Fibroblast of the aortic adventitia (primary cell): ENCODE results near the gene IL1RAPL1. TPM values are rescaled to one million over a fixed set of nuclear protein-coding genes. Genes with fewer than 3 reads are reported as not detected.

ENCODE experiments used
- DNase-seq: peaks from one replicate; pipeline ENCODE4 v3.0.0-alpha.2; 2010; ENCODE audit warnings: low read depth
- H3K4me3 ChIP-seq: 2 replicates; pipeline ENCODE4 v1.5.1; 2011; ENCODE audit warnings: low read depth, mild to moderate bottlenecking, control low read depth, low read length, moderate library complexity
- total RNA-seq: library from RNA; depleted of rRNA; stranded (reverse); fragments of >200 nt; gene quantifications from 2 replicates; pipeline ENCODE4 v1.2.3, GENCODE V29; 2012; ENCODE audit warnings: low replicate concordance
- TF ChIP-seq, protein P1 (sequence below): IDR thresholded peaks from 2 replicates; pipeline ENCODE4 v1.5.1; 2011; ENCODE audit warnings: mild to moderate bottlenecking, low read length, control low read depth, inconsistent platforms; ENCODE audit not compliant: insufficient read depth

Gene IL1RAPL1
- total RNA-seq, 1 donor, result 7.1 TPM

- TF ChIP-seq, protein P1, sequence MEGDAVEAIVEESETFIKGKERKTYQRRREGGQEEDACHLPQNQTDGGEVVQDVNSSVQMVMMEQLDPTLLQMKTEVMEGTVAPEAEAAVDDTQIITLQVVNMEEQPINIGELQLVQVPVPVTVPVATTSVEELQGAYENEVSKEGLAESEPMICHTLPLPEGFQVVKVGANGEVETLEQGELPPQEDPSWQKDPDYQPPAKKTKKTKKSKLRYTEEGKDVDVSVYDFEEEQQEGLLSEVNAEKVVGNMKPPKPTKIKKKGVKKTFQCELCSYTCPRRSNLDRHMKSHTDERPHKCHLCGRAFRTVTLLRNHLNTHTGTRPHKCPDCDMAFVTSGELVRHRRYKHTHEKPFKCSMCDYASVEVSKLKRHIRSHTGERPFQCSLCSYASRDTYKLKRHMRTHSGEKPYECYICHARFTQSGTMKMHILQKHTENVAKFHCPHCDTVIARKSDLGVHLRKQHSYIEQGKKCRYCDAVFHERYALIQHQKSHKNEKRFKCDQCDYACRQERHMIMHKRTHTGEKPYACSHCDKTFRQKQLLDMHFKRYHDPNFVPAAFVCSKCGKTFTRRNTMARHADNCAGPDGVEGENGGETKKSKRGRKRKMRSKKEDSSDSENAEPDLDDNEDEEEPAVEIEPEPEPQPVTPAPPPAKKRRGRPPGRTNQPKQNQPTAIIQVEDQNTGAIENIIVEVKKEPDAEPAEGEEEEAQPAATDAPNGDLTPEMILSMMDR, result no peak
- no peak for DNase-seq
- no peak overlapping the region for H3K4me3 ChIP-seq
Measured at GRCh38 chrX:29691044-29691443, 1103.8 kb downstream of the IL1RAPL1 start.

GRCh38 chrX:29693912-29694311 lies 1106.7 kb downstream of the IL1RAPL1 start:
- TF ChIP-seq, protein P1, result no peak
- H3K4me3 ChIP-seq, result no peak overlapping the region

DNA sequence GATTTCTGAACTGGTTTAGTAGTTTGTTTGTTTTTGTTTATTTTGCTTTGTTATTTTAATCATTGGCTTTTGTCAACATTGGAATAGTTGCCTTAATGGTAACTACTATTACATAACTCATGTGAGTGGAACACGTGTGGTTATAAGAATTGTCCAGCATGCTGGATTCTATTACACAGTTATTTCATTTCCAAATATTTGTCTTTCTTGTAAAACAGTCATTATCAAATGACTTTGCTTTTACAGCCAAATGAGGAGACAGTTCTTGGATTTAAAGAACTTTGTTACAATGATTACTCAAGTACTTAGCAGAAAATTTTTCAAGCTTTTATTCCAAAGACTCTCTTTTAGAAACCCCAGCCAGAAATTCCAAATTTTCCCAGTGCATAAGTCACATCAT lies 1112.0 kb downstream of the IL1RAPL1 start:
- DNase-seq, result peak; percentile 5
- TF ChIP-seq, protein P1, result no peak
- H3K4me3 ChIP-seq, result no peak overlapping the region

More at GRCh38 chrX:29693912-29694311, 1106.7 kb downstream of the IL1RAPL1 start:
- DNase-seq, result no peak

GRCh38 chrX:29707088-29707487 lies 1119.8 kb downstream of the IL1RAPL1 start:
- no peak for DNase-seq
- TF ChIP-seq, protein P1, result no peak
- H3K4me3 ChIP-seq, result no peak overlapping the region

- TF ChIP-seq, protein P1, result no peak
- no peak for DNase-seq
- no peak overlapping the region for H3K4me3 ChIP-seq
Measured at GRCh38 chrX:29721152-29721551, 1133.9 kb downstream of the IL1RAPL1 start.

DNA sequence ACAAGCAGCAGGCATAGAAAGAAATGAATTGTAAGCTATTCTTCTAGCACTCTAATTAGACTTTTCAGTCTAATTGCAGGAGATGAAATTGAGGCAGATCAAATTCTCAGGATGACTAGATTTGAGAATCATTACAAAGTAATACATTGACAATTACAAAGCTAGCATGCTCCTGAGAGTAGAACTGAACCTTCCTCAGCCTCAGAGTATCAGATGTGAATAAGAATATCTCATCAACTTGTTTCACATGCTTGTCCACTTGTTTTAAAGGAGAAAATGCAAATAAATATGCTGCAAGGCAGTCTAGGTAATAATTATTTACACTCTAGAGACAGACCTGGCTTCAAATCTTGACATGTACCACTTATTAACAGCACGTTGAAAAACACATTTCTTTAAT lies 1137.1 kb downstream of the IL1RAPL1 start:
- H3K4me3 ChIP-seq, result no peak overlapping the region
- TF ChIP-seq, protein P1, result no peak
- DNase-seq, result no peak

GRCh38 chrX:29726811-29727210 lies 1139.6 kb downstream of the IL1RAPL1 start:
- H3K4me3 ChIP-seq, result no peak overlapping the region
- TF ChIP-seq, protein P1, result no peak
- DNase-seq, result no peak
